ENCODE measurements around the gene UBALD1. TPM values are rescaled to one million over a fixed set of nuclear protein-coding genes. Genes with fewer than 3 reads are reported as not detected.

Gene UBALD1
- total RNA-seq, 1 experiment from 2014 or later = 58.4 TPM

GRCh38 chr16:4634768-4635167 lies 20.1 kb upstream of the UBALD1 start:
- no peak overlapping the region for H2AFZ ChIP-seq
- DNase-seq = no peak
- no peaks in the 10 kb centered on the region for H3K36me3 ChIP-seq (ENCODE audit: low read depth)
- H3K4me1 ChIP-seq (replicated peaks; ENCODE audit: insufficient read depth) = peaks cover 9% of the 10 kb centered on the region; the same call in 1 of the 2 replicates
- no peak overlapping the region for H3K4me3 ChIP-seq
- H3K9me2 ChIP-seq (ENCODE audit: insufficient read depth) = no peaks in the 10 kb centered on the region
- H3K4me2 ChIP-seq = no peak overlapping the region
- BruUV-seq (replicated peaks) = no TSS peak
- H3F3A ChIP-seq (ENCODE audit: insufficient read depth, low read depth) = peaks cover 6% of the 10 kb centered on the region
- 0 out of 2 replicates have a peak, but pooled peaks cover 7% of the 10 kb centered on the region for H3K9me3 ChIP-seq (ENCODE audit: insufficient read depth, low read depth)
- ChIA-PET POLR2A (ENCODE audit: unreplicated experiment) (no interaction called here), CTCF (interaction anchor here (0.7 kb wide), 1 partner anchor 23 kb away, joined by 3 read pairs; no protein-coding TSS in a partner anchor)
- no peak overlapping the region for H3K27ac ChIP-seq
- H3K79me2 ChIP-seq (ENCODE audit: low read depth) = peaks cover 76% of the 10 kb centered on the region
- H3K27me3 ChIP-seq (ENCODE audit: insufficient read depth, low read depth) = no peaks in the 10 kb centered on the region
- TF ChIP-seq CTCF (conservative IDR thresholded peaks at IDR 0.05) (no peak), EZH2 (IDR thresholded peaks at IDR 0.05; ENCODE audit: low read depth) (no peak)
- peaks cover 40% of the 10 kb centered on the region for H4K20me1 ChIP-seq (ENCODE audit: insufficient read depth)
- intact Hi-C loops (cut with micrococcal nuclease; ENCODE audit: unreplicated experiment) = no loop called here

- TF ChIP-seq CTCF (conservative IDR thresholded peaks at IDR 0.05) = no peak
- no peak for TF ChIP-seq EZH2 (IDR thresholded peaks at IDR 0.05; ENCODE audit: low read depth)
- Histone ChIP-seq H3K9me2 (ENCODE audit: insufficient read depth) (no peaks in the 10 kb centered on the region), H3F3A (ENCODE audit: insufficient read depth, low read depth) (peaks cover 6% of the 10 kb centered on the region), H3K4me2 (no peak overlapping the region), H3K9me3 (ENCODE audit: insufficient read depth, low read depth) (0 out of 2 replicates have a peak, but pooled peaks cover 7% of the 10 kb centered on the region), H3K79me2 (ENCODE audit: low read depth) (peaks cover 83% of the 10 kb centered on the region), H3K27me3 (ENCODE audit: insufficient read depth, low read depth) (no peaks in the 10 kb centered on the region), H4K20me1 (ENCODE audit: insufficient read depth) (peaks cover 38% of the 10 kb centered on the region), H3K4me1 (replicated peaks; ENCODE audit: insufficient read depth) (peaks cover 9% of the 10 kb centered on the region; the same call in 1 of the 2 replicates), H3K36me3 (ENCODE audit: low read depth) (no peaks in the 10 kb centered on the region), H3K27ac (no peak overlapping the region), H3K4me3 (no peak overlapping the region), H2AFZ (no peak overlapping the region)
- CTCF ChIA-PET = no interaction called here
- POLR2A ChIA-PET (ENCODE audit: unreplicated experiment) = interaction anchor here (0.6 kb wide), 1 partner anchor 871 kb away, joined by 4 read pairs; no protein-coding TSS in a partner anchor
- no TSS peak for BruUV-seq (replicated peaks)
- DNase-seq = no peak
- intact Hi-C loops (cut with micrococcal nuclease; ENCODE audit: unreplicated experiment) = no loop called here
Measured at GRCh38 chr16:4633910-4634635, 19.4 kb upstream of the UBALD1 start.

- no peaks in the 10 kb centered on the region for H3K9me2 ChIP-seq (ENCODE audit: insufficient read depth)
- no peaks in the 10 kb centered on the region for H3K36me3 ChIP-seq (ENCODE audit: low read depth)
- intact Hi-C loops (cut with micrococcal nuclease; ENCODE audit: unreplicated experiment) = no loop called here
- 0 out of 2 replicates have a peak, but pooled peaks cover 7% of the 10 kb centered on the region for H3K9me3 ChIP-seq (ENCODE audit: insufficient read depth, low read depth)
- H3K4me1 ChIP-seq (replicated peaks; ENCODE audit: insufficient read depth) = peaks cover 9% of the 10 kb centered on the region; the same call in 1 of the 2 replicates
- H3F3A ChIP-seq (ENCODE audit: insufficient read depth, low read depth) = peaks cover 6% of the 10 kb centered on the region
- no peak overlapping the region for H2AFZ ChIP-seq
- peaks cover 41% of the 10 kb centered on the region for H4K20me1 ChIP-seq (ENCODE audit: insufficient read depth)
- no TSS peak for BruUV-seq (replicated peaks)
- H3K79me2 ChIP-seq (ENCODE audit: low read depth) = peaks cover 93% of the 10 kb centered on the region
- CTCF ChIA-PET = interaction anchor here (0.5 kb wide), 1 partner anchor 399 kb away, joined by 3 read pairs; no protein-coding TSS in a partner anchor
- no peak for DNase-seq
- no peak overlapping the region for H3K4me2 ChIP-seq
- no peak overlapping the region for H3K27ac ChIP-seq
- TF ChIP-seq CTCF (conservative IDR thresholded peaks at IDR 0.05) (no peak), EZH2 (IDR thresholded peaks at IDR 0.05; ENCODE audit: low read depth) (no peak)
- H3K27me3 ChIP-seq (ENCODE audit: insufficient read depth, low read depth) = no peaks in the 10 kb centered on the region
- no peak overlapping the region for H3K4me3 ChIP-seq
- POLR2A ChIA-PET (ENCODE audit: unreplicated experiment) = no interaction called here
Measured at GRCh38 chr16:4631444-4631843, 16.8 kb upstream of the UBALD1 start.

Data from PC-9 (cell line).